Fibroblast of skin of left biceps (primary cell): ENCODE measurements around the gene WWOX.

Experiments used
- DNase-seq, 2 experiments: peaks; one replicate each; pipeline ENCODE4 v3.0.0-alpha.2; 2013; ENCODE audit warnings: low read depth in 2 of 2

The WWOX gene

GRCh38 chr16:79061181-79061580 is 961.7 kb downstream of the WWOX start:
- no peak for DNase-seq

GRCh38 chr16:79062336-79062735 is 962.9 kb downstream of the WWOX start:
- DNase-seq = no peak

- DNase-seq = no peak
These were observed 963.4 kb downstream of the WWOX start for GRCh38 chr16:79062821-79063220.

GRCh38 chr16:79064256-79064972 is 965.0 kb downstream of the WWOX start:
- no peak for DNase-seq

- no peak for DNase-seq
These were observed 967.1 kb downstream of the WWOX start for GRCh38 chr16:79066561-79066960.

- DNase-seq = no peak
These were observed 968.1 kb downstream of the WWOX start for GRCh38 chr16:79067600-79067999.

- no peak for DNase-seq
These were observed 969.7 kb downstream of the WWOX start for GRCh38 chr16:79069121-79069520.

- no peak for DNase-seq
These were observed 970.2 kb downstream of the WWOX start for GRCh38 chr16:79069633-79070032.

- DNase-seq = no peak
These were observed 972.0 kb downstream of the WWOX start for GRCh38 chr16:79071424-79071823.

- no peak for DNase-seq
These were observed 973.1 kb downstream of the WWOX start for GRCh38 chr16:79072517-79072916.

- no peak for DNase-seq
These were observed 974.1 kb downstream of the WWOX start for GRCh38 chr16:79073566-79073965.

GRCh38 chr16:79074541-79074940 is 975.1 kb downstream of the WWOX start:
- DNase-seq = no peak

- DNase-seq = no peak
These were observed 975.5 kb downstream of the WWOX start for GRCh38 chr16:79074951-79075350.

GRCh38 chr16:79076047-79076767 is 976.8 kb downstream of the WWOX start:
- no peak for DNase-seq

GRCh38 chr16:79077346-79077745 is 977.9 kb downstream of the WWOX start:
- DNase-seq = no peak

GRCh38 chr16:79079656-79080420 is 980.4 kb downstream of the WWOX start:
- no peak for DNase-seq

GRCh38 chr16:79081297-79082066 is 982.0 kb downstream of the WWOX start:
- DNase-seq = no peak

GRCh38 chr16:79082970-79083369 is 983.5 kb downstream of the WWOX start:
- no peak for DNase-seq

- no peak for DNase-seq
These were observed 984.2 kb downstream of the WWOX start for GRCh38 chr16:79083508-79084299.

GRCh38 chr16:79088971-79089370 is 989.5 kb downstream of the WWOX start:
- no peak for DNase-seq

GRCh38 chr16:79089735-79090284 is 990.4 kb downstream of the WWOX start:
- no peak for DNase-seq
